Activated naive CD4-positive, alpha-beta T cell treated with anti-CD3 and anti-CD28 coated beads, Interleukin-2, amount 50 U/mL, for 24 hours (primary cell): Measurements from ENCODE around the gene ARPC1B.
"Not testable (repeated sequence)": the region's sequence is repeated elsewhere in the genome, so short reads cannot be mapped to it uniquely, and the experiment has no call there.

Source experiments
- H3K27ac Mint-ChIP-seq: one replicate; pipeline ENCODE4 v1.8.0; 2021; ENCODE audit warnings: mild to moderate bottlenecking, mixed read lengths
- H3K27me3 Mint-ChIP-seq: one replicate; pipeline ENCODE4 v1.8.0; 2021; ENCODE audit warnings: mixed read lengths
- H3K36me3 Mint-ChIP-seq: one replicate; pipeline ENCODE4 v1.8.0; 2021; ENCODE audit warnings: mixed read lengths
- H3K4me1 Mint-ChIP-seq: one replicate; pipeline ENCODE4 v1.8.0; 2021; ENCODE audit warnings: mixed read lengths
- H3K4me3 Mint-ChIP-seq: one replicate; pipeline ENCODE4 v1.8.0; 2021; ENCODE audit warnings: mild to moderate bottlenecking, mixed read lengths
- H3K9me3 Mint-ChIP-seq: one replicate; pipeline ENCODE4 v1.8.0; 2021; ENCODE audit warnings: mixed read lengths

Gene ARPC1B

GRCh38 chr7:99431756-99432540 is 57.4 kb downstream of the ARPC1B start:
- not testable (repeated sequence) for H3K36me3 Mint-ChIP-seq, H3K27me3 Mint-ChIP-seq, H3K4me3 Mint-ChIP-seq, H3K9me3 Mint-ChIP-seq, H3K27ac Mint-ChIP-seq, H3K4me1 Mint-ChIP-seq

- Mint-ChIP-seq H3K4me3 (no peak overlapping the region), H3K4me1 (no peaks in the 10 kb centered on the region), H3K27ac (no peak overlapping the region), H3K36me3 (no peaks in the 10 kb centered on the region), H3K9me3 (no peaks in the 10 kb centered on the region), H3K27me3 (no peaks in the 10 kb centered on the region)
Measured at GRCh38 chr7:99433158-99433557, 58.6 kb downstream of the ARPC1B start.

DNA sequence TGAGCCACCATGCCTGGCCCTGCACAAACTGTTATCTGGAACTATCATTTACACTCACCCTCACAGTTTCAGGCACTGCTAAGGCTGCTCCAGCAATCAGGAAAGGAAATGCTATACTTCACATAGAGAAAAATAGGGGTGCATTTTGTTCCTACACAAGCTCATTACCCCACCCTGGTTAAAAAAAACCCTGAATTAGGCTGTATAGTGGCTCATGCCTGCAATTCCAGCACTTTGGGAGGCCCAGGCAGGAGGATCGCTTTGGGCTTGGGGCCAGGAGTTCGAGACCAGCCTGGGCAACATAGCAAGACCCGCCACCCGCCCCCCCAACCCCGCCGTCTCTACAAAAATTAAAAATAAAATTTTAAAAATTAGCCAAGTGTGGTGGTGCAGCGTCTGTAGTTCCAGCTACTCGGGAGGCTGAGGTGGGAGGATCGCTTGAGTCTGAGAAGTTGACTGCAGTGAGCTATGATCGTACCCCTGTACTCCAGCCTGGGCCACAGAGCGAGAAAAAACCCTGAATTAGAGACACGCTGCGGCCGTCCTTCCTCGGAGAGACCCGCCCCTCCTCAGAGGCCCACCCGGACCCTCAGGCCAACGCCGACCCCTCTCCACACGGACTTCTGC is 63.5 kb downstream of the ARPC1B start:
- Mint-ChIP-seq H3K36me3 (peaks cover 8% of the 10 kb centered on the region), H3K4me1 (peaks cover 28% of the 10 kb centered on the region)

DNA sequence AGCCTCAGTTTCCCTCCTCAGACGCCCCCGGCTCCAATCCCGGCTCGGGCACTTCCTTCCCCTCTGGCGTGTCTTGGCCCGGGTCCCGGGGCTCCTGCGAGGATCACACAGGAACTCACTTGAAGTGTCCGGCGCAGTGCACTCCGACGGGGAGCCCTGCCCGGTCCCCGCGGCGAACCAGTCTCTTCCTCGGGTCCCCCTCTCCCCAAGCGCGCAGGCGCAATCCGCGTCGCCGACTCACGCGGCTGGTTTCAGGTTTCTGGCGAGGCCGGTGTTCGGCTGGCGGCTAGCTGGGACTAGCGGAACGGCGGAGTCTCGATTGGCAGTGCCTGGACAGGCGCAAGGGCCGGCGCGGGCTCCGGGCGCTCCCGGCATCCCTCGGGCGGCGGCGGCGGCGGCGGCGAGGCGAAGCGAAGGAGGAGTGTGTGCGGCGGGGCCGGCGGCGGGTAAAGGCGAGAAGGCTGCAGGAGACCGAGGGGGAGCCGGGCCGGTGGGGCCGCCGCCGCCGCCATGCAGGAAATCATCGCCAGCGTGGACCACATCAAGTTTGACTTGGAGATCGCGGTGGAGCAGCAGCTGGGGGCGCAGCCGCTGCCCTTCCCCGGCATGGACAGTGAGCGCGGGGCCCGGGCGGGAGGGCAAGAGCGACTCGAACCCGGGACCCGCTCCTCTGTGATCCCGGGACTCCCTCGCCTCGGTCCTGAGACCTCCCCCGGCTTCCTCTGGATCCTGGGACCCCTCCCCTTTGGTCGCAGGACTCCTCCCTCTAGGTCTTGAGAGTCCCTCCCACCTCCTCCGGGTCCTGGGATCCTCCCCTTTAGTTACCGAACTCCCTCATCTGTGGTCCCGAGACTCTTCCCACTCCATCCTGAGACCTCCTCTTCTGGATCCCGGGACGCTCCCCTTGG is 64.3 kb downstream of the ARPC1B start, which contains the start of the genes CPSF4 and PTCD1:
Gene CPSF4, plus strand, starts transcription at position 371 of the 908 bp plus-strand sequence. Its CDS starts 140 bp downstream, at position 511.
Gene PTCD1, minus strand, starts transcription at position 226 of the 908 bp plus-strand sequence. CDS start 3,556 bp downstream, outside the sequence.
- H3K27me3 Mint-ChIP-seq: no peaks in the 10 kb centered on the region
- peak within 1 kb of the TSS; percentile 98 for H3K4me3 Mint-ChIP-seq
- H3K9me3 Mint-ChIP-seq: no peaks in the 10 kb centered on the region
- peaks cover 31% of the 10 kb centered on the region for H3K4me1 Mint-ChIP-seq
- peaks cover 8% of the 10 kb centered on the region for H3K36me3 Mint-ChIP-seq
- peak within 1 kb of the TSS; percentile 97 for H3K27ac Mint-ChIP-seq

More for the DNA sequence above, 63.5 kb downstream of the ARPC1B start:
- Mint-ChIP-seq H3K27ac (peak overlapping the region; percentile 97), H3K27me3 (no peaks in the 10 kb centered on the region), H3K4me3 (peak overlapping the region; percentile 98), H3K9me3 (no peaks in the 10 kb centered on the region)

- no peaks in the 10 kb centered on the region for H3K9me3 Mint-ChIP-seq
- peaks cover 31% of the 10 kb centered on the region for H3K4me1 Mint-ChIP-seq
- H3K27me3 Mint-ChIP-seq: no peaks in the 10 kb centered on the region
- H3K4me3 Mint-ChIP-seq: peak overlapping the region; percentile 98
- peaks cover 12% of the 10 kb centered on the region for H3K36me3 Mint-ChIP-seq
- no peak overlapping the region for H3K27ac Mint-ChIP-seq
Measured at GRCh38 chr7:99440195-99440594, 65.7 kb downstream of the ARPC1B start.
